RKO (cell line): Measurements from ENCODE around the gene GCNT1.
"Not testable (repeated sequence)": the region's sequence is repeated elsewhere in the genome, so short reads cannot be mapped to it uniquely, and the experiment has no call there.

ENCODE experiments used
- DNase-seq: peaks from one replicate; pipeline ENCODE4 v3.0.0-alpha.2; 2016; ENCODE audit warnings: low spot score

GCNT1 gene

DNA sequence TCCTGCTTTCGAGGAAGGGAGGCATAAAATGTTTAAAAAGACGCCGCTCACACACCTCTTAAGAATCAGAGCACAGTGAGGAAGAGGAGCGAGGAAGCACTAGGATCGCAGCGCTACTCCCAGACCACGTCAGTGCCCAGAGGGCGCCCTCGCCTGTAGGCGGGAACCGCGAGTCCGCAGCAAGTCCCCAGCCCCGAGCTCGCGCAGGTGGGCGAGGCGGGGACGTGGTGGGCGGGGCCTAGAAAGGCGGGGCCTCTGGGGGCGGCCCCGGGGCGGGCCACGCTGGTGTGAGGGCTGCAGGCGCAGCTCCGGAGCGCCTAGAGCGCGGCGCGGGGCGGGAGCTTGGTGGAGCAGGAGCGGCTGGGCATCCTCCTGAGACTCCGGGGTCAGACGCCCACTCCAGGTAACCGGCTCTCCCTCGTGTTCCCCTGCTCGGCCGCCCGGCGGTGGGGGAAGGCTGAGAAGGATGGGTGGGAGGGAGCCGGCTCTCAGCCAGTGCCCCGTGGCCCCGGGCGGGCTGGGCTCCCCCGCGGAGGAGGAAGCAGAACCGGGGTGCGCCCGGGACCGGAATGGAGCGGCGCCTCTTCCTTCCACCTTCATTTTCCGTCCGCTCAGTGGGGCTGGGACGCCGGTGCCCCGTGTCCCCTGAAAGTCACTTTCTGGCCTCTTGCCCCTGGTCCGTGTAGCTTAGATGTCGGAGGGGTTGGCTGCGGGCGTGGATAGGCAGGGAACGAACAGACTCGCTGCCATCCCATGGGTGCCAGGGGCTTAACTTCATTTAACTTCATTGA, at the start of gene GCNT1:
Gene GCNT1 (plus strand): TSS at position 280 of the 791 bp plus-strand sequence. CDS start 43,200 bp downstream, outside the sequence.
- peak; percentile 88 for DNase-seq

DNA sequence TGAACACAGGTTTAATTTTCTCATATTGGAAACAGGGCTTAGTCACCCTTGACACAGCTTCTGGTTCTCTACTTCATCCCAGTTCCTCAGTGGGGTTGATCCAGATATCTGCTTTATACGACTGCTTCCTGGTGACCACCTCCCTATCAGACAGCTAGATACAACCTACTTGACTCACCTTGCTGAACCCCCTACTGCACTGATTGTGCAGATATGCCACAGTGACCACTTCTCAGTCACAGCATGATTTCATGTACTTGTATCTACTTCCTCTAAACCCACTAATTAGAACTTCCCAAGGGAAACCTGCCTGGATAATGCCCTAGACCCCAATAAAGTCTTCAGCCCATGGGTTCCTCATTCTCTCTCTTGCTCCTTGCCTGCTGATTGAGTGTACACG, 46.3 kb upstream of the GCNT1 start:
- no peak for DNase-seq

DNA sequence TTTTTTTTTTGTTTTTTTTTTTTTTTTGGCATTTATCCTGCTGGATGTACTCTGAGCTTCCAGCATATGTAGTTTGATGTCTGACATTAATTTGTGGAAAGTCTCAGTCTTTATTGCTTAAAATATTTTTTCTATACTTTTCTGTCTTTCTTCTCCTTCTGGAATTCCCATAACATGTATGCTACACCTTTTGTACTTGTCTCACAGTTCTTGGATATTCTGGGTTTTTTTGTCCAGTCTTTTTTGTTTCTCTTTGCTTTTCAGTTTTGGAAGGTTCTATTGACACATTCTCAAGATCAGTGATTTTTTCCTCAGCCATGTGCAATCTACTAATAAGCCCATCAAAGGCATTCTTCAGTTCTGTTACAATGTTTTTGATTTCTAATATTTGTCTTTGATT, 45.3 kb upstream of the GCNT1 start:
- DNase-seq = no peak

DNA sequence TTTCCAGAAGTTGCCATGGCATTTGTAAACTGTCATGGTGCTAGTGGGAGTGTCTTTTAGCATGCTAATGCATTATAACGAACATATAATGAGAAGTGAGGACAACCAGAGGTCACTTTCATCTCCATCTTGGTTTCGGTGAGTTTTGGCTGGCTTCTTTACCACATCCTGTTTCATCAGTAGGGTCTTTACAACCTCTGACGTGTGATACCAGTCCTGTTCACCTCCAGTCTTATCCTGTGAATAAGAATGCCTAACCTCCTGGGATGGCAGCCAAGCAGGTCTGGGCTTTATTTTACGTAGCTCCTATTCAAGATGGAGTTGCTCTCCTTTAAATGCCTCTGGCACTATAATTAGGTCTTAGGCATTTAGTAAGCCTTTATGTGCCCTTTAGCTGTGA, 44.3 kb upstream of the GCNT1 start:
- no peak for DNase-seq

DNA sequence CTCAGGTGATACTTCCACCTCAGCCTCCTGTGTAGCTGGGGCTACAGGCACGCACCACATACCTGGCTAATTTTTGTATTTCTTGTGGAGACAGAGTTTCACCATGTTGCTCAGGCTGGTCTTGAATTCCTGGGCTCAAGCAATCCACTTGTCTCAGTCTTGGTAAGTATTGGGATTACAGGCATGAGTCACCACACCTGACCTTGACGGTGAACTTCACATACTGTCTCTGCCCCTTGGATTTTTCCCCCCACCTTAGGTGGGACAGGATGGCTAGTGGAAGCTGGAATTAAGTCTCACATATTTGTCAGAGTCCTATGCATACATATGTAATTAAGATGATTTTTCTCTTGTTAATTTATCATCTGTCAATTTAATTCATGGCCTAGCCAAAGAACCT, 43.8 kb upstream of the GCNT1 start:
- DNase-seq = no peak

DNA sequence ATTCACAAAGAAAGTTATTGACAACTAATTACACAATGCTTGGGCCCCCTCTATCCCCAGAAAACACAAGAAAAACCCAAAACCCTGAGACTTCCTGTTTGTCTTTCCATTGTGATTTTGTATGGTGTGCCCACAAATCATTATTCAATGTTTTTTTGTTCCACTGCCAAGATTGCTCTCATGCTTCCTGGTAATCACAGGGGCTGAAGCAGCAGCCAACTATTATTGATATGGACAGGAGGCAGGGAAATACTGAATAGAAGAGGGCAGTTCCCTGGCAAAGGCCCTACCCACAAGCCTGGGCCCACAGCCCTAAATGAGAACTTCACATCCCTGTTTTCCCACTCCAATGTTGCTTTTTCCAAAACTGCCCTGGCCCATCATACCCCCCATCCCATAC, 43.3 kb upstream of the GCNT1 start:
- no peak for DNase-seq

DNA sequence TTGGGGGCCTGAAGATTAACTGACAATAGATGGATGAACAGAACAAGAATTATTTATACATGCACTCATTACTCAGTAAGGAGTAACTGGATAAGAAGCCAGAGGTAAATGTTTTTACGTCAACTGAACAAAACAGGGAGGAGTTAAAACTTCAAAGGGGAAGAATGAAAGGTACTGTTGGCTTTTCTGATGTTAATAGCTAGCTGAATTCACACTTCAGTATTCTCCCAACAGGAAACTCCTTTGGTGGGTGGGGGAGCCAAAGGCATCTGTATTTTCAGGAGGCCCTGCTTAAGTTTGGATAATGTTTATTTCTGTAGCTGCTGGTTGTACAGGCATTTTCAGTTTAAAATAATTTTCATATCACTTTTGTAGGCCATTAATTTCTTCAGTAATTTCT, 41.6 kb upstream of the GCNT1 start:
- DNase-seq = no peak

DNA sequence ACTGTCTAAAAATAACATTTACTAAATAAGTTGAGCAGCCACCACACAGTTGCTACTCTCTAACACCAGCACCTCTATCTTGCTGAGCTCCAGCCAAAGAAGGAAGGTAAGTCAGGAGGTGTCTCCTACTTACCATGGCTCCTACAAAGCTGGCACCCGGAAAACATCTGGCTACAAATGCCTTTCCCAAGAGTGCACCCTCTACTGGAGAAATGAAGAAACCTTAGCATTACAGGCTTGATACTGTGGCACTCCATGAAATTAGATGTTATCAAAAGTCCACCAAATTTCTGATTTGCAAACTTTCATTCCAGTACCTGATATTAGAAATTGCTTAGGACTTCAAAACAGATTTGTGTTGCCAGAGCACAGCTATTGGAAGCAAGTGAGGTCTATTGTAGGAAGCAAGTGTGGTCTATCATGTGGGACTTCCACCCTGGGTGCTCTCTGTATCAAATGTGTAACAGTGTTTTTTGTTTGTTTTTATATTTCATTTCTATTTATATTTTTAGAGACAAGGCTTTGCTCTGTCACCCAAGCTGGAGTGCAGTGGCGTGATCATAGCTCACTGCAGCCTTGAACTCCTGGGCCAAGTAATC, 39.1 kb upstream of the GCNT1 start:
- DNase-seq = peak; percentile 16

DNA sequence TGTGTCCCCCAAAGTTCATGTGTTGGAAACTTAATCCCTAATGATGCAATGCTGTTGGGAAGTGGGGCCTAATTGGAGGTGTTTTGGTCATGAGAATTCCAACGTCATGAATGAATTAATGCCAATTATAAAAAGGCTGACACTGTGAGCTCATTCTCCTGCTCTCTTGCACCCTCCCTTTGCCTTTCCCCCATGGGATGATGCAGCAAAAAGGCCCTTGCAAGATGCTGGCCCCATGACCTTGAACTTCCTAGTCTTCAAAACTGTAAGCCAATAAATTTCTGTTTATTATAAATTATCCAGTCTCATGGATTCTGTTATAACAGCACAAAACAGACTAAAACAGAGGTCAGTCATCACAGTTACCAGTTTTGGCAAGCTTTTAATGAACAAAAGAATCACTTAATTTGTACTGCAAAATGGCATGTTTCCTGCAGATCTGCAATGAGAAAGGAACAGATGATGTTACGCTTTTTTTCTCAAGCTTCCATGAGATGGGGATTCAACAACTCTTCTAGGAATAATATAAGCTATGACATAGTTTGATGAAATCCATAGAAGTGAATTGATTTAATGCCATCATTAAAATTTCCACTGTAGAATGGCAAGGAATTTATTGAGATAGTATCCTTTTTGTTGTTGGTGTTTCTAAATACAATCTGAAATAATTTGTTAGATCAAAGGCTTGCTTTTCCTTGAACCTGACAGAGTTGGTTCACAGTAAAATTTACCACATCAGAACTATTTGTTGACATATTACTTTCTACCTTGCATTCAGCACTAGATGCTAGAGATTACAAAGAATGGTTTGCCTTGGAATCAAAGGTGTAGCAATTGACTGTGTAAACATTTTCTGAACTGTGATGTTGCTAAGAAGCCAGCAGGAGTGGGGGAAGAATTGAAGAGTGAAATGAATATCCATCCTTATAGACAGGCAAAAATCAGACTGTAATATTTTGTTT, 35.5 kb upstream of the GCNT1 start:
- DNase-seq = no peak

DNA sequence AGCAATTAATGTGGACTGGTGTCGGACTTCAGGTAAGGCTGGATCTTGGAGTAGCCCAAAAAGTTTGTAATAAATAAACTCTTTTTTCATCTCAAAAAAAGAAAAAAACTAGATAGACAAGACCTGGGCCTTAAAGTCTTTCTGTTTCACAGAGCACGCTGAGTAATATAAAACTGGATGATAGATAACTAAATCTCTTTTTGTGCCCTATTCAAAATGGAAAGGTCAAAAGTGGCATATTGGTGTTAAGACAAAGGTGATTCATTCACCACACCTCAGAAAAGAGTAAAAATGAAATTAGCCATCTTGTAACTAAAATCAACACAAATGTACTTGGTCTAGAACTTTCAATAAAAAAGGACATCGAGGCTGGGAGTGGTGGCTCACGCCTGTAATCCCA, 34.5 kb upstream of the GCNT1 start:
- DNase-seq = no peak

DNA sequence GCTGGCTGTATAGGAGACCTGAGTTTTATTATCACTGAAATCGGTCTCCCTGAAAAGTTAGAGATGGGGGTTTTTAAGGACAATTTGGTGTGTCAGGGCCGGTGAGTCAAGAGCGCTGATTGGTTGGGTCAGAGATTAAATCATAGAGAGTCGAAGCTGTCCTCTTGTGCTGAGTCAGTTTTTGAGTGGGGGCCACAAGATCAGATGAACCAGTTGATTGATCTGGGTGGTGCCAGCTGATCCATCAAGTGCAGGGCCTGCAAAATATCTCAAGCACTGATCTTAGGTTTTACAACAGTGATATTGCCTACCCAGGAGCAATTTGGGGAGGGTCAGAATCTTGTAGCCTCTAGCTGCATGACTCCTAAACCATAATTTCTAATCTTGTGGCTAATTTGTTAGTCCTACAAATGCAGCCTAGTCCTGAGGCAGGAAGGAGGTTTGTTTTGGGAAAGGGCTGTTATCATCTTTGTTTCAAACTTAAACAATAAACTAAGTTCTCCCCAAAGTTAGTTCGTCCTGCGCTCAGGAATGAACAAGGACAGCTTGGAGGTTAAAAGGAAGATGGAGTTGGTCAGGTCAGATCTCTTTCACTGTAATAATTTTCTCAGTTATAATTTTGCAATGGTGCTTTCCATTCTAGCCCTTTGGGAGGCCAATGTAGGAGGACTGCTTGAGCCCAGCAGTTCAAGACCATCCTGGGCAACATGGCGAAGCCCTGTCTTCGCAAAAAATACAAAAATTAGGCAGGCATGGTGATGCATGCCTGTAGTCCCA, 33.1 kb upstream of the GCNT1 start:
- DNase-seq = no peak

DNA sequence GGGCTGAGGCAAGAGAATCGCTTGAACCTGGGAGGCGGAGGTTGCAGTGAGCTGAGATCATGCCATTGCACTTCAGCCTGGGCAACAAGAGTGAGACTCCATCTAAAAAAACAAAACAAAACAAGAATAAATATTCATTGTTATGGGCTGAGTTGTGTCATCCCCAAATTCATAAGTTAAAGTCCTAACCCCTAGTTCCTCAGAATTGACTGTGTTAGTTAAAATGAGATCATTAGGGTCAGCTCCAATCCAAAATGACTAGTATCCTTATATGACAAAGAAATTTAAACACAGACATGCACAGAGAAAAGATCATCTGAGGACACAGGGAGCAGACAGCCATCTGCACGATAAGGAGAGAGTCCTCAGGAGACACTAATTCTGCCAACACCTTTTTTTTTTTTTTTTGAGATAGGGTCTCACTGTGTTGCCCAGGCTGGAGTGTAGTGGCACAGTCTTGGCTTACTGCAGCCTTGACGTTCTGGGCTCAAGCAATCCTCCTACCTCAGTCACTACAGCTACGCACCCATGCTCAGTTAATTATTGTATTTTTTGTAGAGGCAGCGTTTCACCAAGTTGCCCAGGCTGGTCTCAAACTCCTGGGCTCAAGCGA, 32.1 kb upstream of the GCNT1 start:
- no peak for DNase-seq

DNA sequence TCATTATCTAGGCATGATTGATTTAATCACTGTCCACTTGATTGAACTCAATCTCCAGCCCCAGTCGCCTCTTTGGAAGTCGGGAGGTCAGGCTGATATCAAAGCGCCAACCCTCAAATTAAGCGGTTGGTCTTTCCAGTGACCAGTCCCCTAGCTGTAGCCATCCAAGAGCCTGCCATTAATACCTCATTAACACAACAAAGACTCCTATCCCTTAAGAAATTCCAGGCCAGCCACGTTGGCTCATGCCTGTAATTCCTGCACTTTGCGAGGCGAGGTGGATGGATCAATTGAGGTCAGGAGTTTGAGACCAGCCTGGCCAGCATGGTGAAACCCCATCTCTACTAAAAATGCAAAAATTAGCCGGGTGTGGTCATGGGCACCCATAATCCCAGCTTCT, 27.4 kb upstream of the GCNT1 start:
- DNase-seq = no peak

DNA sequence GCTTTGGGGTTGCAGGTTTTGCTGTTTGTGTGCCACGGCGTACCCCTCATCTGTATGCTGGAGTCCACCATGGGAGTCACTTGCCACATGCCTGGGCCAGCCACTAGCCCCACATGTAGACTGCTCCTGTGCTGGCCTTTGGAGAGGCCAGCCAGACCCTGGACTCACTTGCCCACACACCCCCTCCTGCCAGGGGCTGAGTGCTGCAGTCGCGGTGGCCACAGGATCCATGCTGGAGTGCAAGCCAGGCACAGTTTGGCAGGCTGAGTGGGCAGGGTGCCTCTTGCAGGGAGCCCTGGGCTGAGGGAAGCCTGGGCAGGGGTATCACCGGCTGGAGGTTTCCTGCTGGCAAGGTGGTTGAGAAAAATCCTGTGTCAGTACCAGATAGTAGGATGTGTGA, 25.6 kb upstream of the GCNT1 start:
- no peak for DNase-seq

DNA sequence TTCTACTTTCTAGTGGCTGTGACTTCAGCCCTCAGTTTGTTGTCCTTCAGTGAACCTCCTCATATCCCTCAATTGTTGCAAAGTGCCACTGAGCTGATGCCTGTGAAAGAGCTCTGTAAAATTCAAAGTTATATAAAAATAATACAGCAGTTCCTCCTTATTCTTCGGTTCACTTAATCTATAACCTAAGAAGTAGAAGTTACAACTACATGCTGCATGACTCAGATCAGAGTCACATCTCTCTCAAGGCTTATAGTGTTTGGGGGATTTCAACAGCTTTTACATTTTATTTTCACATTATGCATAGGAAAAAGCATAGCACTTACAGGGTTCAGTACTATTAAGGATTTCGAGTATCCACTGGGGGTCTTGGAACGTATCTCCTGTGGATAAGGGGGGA, 25.1 kb upstream of the GCNT1 start:
- DNase-seq = no peak

DNA sequence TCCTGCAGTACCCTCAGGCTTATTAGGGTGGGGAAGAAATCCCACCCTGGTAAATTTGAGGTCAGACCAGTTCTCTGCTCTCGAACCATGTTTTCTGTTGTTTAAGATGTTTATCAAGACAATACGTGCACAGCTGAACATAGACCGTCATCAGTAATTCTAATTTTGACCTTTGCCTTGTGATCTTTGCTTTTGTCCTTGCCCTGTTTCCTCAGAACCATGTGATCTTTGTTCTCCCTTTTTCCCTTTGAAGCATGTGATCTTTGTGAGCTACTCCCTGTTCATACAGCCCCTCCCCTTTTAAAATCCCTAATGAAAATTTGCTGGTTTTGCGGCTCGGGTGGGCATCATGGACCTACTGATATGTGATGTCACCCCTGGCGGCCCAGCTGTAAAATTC, 24.1 kb upstream of the GCNT1 start:
- DNase-seq = not testable (repeated sequence)

DNA sequence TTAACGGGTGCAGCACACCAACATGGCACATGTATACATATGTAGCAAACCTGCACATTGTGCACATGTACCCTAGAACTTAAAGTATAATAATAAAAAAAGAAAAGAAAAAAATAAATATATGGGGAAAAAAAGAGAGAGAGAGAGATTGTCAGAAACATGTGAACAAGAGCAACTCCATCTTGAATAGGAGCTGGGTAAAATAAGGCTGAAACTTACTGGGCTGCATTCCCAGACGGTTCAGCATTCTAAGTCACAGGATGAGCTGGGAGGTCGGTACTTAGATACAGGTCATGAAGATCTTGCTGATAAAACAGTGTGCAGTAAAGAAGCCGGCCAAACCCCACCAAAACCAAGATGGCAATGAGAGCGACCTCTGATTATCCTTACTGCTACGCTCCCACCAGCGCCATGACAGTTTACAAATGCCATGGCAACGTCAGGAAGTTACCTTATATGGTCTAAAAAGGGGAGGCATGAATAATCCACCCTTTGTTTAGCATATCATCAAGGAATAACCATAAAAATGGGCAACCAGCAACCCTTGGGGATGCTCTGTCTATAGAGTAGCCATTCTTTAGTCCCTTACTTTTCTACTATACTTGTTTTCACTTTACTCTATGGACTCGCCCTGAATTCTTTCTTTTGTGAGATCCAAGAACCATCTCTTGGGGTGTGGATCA, 21.8 kb upstream of the GCNT1 start:
- not testable (repeated sequence) for DNase-seq

DNA sequence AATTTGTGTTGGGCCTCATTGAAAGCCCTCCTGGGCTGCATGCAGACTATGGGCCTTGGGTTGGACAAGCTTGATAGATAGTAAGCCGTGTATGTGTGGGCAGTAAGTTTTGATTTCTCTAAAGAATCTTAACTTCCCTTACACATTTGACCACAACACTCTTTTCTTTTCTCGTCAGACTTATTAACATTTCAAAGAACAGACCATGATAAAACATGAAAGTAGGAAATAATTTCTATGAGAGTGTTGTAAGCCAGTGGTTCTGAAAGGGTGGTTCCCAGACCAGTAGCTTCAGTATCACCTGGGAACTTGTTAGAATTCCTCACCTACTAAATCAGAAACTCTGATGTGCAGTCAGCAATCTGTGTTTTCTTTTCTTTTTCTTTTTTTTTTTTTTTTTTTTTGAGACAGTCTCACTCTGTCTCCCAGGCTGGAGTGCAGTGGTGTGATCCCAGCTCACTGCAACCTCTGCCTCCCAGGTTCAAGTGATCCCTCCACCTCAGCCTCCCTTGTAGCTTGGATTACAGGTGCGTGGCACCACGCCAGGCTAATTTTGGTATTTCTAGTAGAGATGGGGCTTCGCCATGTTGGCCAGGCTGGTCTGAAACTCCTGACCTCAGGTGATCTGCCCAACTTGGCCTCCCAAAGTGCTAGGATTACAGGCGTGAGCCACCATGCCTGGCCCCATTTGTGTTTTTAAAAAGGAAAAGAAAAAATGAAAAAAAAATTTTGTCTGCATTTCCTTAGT, 20.0 kb upstream of the GCNT1 start:
- no peak for DNase-seq

DNA sequence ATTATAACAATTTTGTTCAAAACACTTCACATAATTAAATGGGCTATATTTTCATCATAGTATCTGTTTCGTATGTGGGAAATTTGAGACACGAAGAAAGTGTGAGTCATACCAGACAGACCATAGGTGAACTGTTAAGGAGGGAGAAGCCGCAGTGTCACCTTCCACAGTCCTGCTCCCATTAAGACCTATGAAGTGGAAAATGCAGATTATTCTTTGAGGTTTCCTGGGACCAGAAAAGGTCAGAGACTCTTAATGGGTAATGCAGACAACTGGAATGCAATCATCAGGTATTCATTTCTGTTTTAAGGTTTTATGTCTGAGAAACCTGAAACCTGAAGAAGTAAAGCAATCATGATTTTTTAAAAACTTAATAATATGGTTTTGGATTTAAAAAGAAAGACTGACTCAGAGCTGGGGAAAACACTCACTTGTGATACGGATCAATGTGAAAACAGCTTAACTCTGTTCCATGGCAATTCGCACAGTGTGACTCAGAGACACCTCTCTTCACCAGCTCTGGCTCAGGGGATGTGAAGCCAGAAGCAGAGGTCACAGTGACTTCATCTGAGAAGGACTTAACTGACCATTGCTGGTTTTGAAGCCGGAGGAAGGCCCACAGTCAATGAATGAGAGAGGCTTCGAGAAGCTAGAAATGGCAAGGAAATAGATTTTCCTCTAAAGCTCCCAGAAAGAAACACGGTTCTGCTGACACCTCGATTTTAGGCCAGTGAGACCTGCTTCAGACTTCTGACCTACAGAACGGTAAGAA, 17.2 kb upstream of the GCNT1 start:
- no peak for DNase-seq
